Adrenal gland (tissue), 5 donors: Measurements from ENCODE around the gene TEAD1.

ENCODE experiments used
- CTCF ChIP-seq, 6 experiments: fragments of 450-650 bp in 4 of 6; fragments of 200-600 bp in 2 of 6; sonication (generic) in 1 of 6; IDR thresholded peaks; 1 replicate in 5 of 6; 2 replicates in 1 of 6; pipeline versions ENCODE4 v1.5.1 to v1.8.0; 2016 to 2021; ENCODE audit warnings: antibody characterized with exemption in 6 of 6, mild to moderate bottlenecking in 2 of 6, moderate library complexity in 1 of 6
- POLR2A ChIP-seq, 2 donors: fragments of 450-650 bp; IDR thresholded peaks; one replicate each; pipeline ENCODE4 v1.6.1; 2017; ENCODE audit warnings: antibody characterized with exemption in 2 of 2, mild to moderate bottlenecking in 2 of 2, moderate library complexity in 1 of 2
- donor health status: DM: no; HTN: no; CAD: no.

DNA sequence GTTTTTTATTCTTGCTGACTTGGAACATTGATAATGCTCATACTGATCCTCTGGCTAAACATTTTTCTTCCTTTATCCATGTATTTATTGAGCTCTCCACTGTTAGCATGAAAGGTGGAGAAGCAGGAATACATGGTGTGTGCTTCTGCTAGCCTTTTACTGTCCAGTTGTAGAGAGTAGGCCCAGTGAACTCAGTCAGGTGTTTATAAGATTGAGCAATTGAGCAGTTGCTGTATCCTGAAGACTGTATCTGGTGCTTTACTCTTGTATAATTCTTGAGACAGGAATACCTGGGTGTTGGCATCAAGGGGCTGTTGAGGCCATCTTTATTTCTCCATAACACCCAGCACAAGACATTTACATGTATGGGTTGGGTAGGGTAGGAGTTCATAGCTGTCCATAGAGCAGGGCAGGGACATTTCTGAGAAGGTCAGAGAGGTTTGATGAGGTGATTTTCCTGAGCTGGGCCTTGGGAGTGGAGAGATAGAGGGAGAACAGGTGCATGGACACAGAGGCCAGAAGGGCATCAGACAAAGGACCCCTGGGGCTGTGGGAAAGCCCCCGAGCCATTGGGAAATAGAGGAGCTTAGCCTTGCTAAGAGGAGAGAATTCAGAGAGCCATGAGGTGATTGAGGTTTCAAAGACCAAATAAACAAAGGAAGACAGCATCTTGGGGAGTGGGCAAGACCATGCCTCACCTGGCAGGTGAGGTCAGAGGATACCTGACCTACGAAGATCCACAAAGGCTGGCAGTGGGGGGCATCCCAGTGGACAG, 155.5 kb downstream of the TEAD1 start:
- no peak for TF ChIP-seq CTCF (IDR thresholded peaks at IDR 0.05)
- no peak for TF ChIP-seq POLR2A (IDR thresholded peaks at IDR 0.05)
